Prostate gland (tissue), 2 donors: ENCODE measurements around the gene SRM. TPM values are rescaled to one million over a fixed set of nuclear protein-coding genes. Genes with fewer than 3 reads are reported as not detected.

Experiments used
- DNase-seq: peaks from one replicate; pipeline ENCODE4 v3.0.0-alpha.2; 2019; ENCODE audit warnings: low spot score
- H3K27ac ChIP-seq, 2 donors: fragments of 200-600 bp; sonication (generic); 2 replicates each; pipeline ENCODE4 v1.5.1; 2017 to 2019
- H3K27me3 ChIP-seq: fragments of 200-600 bp; sonication (generic); replicated peaks from 2 replicates; pipeline ENCODE4 v1.5.1; 2019; ENCODE audit not compliant: insufficient read depth
- H3K36me3 ChIP-seq, 2 donors: fragments of 200-600 bp; sonication (generic); 1 replicate in 1 of 2; 2 replicates in 1 of 2; pipeline versions ENCODE4 v1.5.1 to v1.8.1; 2017 to 2019
- H3K4me1 ChIP-seq: fragments of 200-600 bp; sonication (generic); replicated peaks from 2 replicates; pipeline ENCODE4 v1.5.1; 2019
- H3K4me3 ChIP-seq, 2 donors: fragments of 200-600 bp; sonication (generic); 2 replicates each; pipeline ENCODE4 v1.5.1; 2017 to 2019
- H3K9me3 ChIP-seq: fragments of 200-600 bp; sonication (generic); 2 replicates; pipeline ENCODE4 v1.5.1; 2017
- CTCF ChIP-seq, 4 experiments: fragments of 200-600 bp in 2 of 4; fragments of 450-650 bp in 2 of 4; sonication (generic) in 2 of 4; IDR thresholded peaks; 1 replicate in 3 of 4; 2 replicates in 1 of 4; pipeline ENCODE4 v1.5.1; 2016 to 2019; ENCODE audit warnings: antibody characterized with exemption in 4 of 4, mild to moderate bottlenecking in 2 of 4, moderate library complexity in 2 of 4
- POLR2A ChIP-seq: fragments of 450-650 bp; IDR thresholded peaks from one replicate; pipeline ENCODE4 v1.6.1; 2016; ENCODE audit warnings: antibody characterized with exemption, mild to moderate bottlenecking
- POLR2AphosphoS5 ChIP-seq: sonication (generic); formaldehyde crosslinking; IDR thresholded peaks from one replicate; pipeline ENCODE4 v1.6.1; 2017; ENCODE audit warnings: antibody characterized with exemption
- WGBS: methylation state at CpG from one replicate; pipeline ENCODE4 v1.1.5; 2018; 5-methylcytosine and 5-hydroxymethylcytosine counted together
- intact Hi-C: fragments of 100-400 bp; cut with DNase I; formaldehyde crosslinking; loops from one replicate; pipeline ENCODE4 v1.14.2; 2022
- total RNA-seq, 2 donors: library from RNA; depleted of rRNA; stranded (reverse); fragments of >200 nt; gene quantifications; one replicate each; pipeline ENCODE4 v1.1.0, GENCODE V29; 2016

Gene SRM
- 10 to 100 TPM; 39.3 to 89.2 TPM for total RNA-seq

- Histone ChIP-seq H3K27ac (peak within 1 kb of the TSS; percentile 57 to 64), H3K27me3 (no peaks in the 10 kb centered on the region), H3K4me1 (peaks cover 4% of the 10 kb centered on the region), H3K9me3 (no peaks in the 10 kb centered on the region), H3K4me3 (peak within 1 kb of the TSS; percentile 87 to 88), H3K36me3 (peaks cover 11 to 12% of the 10 kb centered on the region in 2 donors)
- under 1% methylated on average over 29 of the region's 83 CpGs for WGBS
- intact Hi-C loops: no loop called here
- TF ChIP-seq POLR2AphosphoS5 (peak; percentile 24), CTCF (IDR thresholded peaks at IDR 0.05) (peak in 3 of 4 experiments; percentile 55 to 83 (median 80)), POLR2A (peak; percentile 57)
- peak; percentile 86 for DNase-seq
Measured at GRCh38 chr1:11059968-11060830, at the start of gene SRM. TSS of gene SRM (minus strand) at chr1:11060018. CDS start at chr1:11059943, 75 bp downstream.

- DNase-seq: no peak
- H3K9me3 ChIP-seq: no peaks in the 10 kb centered on the region
- no peak overlapping the region for H3K4me3 ChIP-seq
- intact Hi-C loops: no loop called here
- no peak overlapping the region for H3K27ac ChIP-seq
- H3K4me1 ChIP-seq: no peaks in the 10 kb centered on the region
- WGBS: 74% methylated on average over 7 of the region's 7 CpGs
- TF ChIP-seq CTCF (IDR thresholded peaks at IDR 0.05) (no peak), POLR2A (no peak), POLR2AphosphoS5 (no peak)
- H3K27me3 ChIP-seq: no peaks in the 10 kb centered on the region
- peaks cover 12 to 15% of the 10 kb centered on the region in 2 donors for H3K36me3 ChIP-seq
Measured at GRCh38 chr1:11109047-11109760, 49.4 kb upstream of the SRM start.

- H3K9me3 ChIP-seq: no peaks in the 10 kb centered on the region
- no peaks in the 10 kb centered on the region for H3K4me1 ChIP-seq
- H3K27ac ChIP-seq: no peak overlapping the region
- no peak overlapping the region for H3K4me3 ChIP-seq
- WGBS: 94% methylated on average over 5 of the region's 5 CpGs
- H3K36me3 ChIP-seq: peaks cover 9 to 12% of the 10 kb centered on the region in 2 donors
- TF ChIP-seq CTCF (IDR thresholded peaks at IDR 0.05) (no peak), POLR2AphosphoS5 (no peak), POLR2A (no peak)
- H3K27me3 ChIP-seq: no peaks in the 10 kb centered on the region
- intact Hi-C loops: no loop called here
- no peak for DNase-seq
Measured at GRCh38 chr1:11107599-11107998, 47.8 kb upstream of the SRM start.

GRCh38 chr1:11105586-11105985, 45.8 kb upstream of the SRM start:
- no peak overlapping the region for H3K27ac ChIP-seq
- intact Hi-C loops: no loop called here
- H3K36me3 ChIP-seq: peaks cover 8 to 12% of the 10 kb centered on the region in 2 donors

More at GRCh38 chr1:11105586-11105985, 45.8 kb upstream of the SRM start:
- Histone ChIP-seq H3K9me3 (no peaks in the 10 kb centered on the region), H3K4me1 (no peaks in the 10 kb centered on the region), H3K4me3 (no peak overlapping the region), H3K27me3 (no peaks in the 10 kb centered on the region)
- DNase-seq: no peak
- TF ChIP-seq POLR2A: no peak
- TF ChIP-seq POLR2AphosphoS5: no peak
- no peak for TF ChIP-seq CTCF (IDR thresholded peaks at IDR 0.05)
- 88% methylated on average over 10 of the region's 10 CpGs for whole genome bisulfite sequencing
